Measurements from ENCODE around the gene GRB10. TPM values are rescaled to one million over a fixed set of nuclear protein-coding genes. Genes with fewer than 3 reads are reported as not detected.

Gene GRB10
- total and polyA plus RNA-seq, 2 donors (not counting 3 experiments of a cell fraction or from before 2014, with no cell fraction given), result 43.7 to 240 TPM

DNA sequence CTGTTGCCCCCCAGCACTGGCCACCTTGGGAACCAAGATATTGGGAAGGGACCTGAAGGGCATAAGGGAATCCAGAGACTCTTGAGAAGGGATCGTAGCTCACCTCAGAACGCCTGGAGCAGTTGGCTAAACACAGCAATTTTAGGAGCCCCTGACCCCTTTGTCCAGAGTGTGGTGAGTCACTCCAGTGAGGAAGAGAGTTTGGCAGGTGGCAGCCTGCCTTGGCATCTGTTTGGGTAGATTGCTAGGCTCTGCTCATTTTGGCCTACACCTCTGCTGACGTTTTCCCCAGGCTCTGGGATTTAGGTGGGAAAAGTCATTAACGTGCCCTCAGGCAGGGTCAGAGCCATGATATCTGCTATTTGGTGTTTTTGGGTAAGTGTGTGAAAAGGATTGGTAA lies 100.6 kb downstream of the GRB10 start:
- Histone ChIP-seq H3K9me3 (replicated peaks; ENCODE audit: control insufficient read depth, insufficient read depth, low read length) (no peaks in the 10 kb centered on the region), H3K9me1 (replicated peaks; ENCODE audit: control insufficient read depth, extremely low read depth, insufficient read depth, low read length) (no peaks in the 10 kb centered on the region), H3K79me2 (ENCODE audit: control insufficient read depth, insufficient read depth, low read length) (peaks cover 88% of the 10 kb centered on the region), H3K4me3 (replicated peaks in 1 of 3; ENCODE audit: insufficient read depth in 1 of 3, low read depth in 1 of 3, low read length in 3 of 3) (no peak overlapping the region), H4K20me1 (replicated peaks; ENCODE audit: control insufficient read depth, extremely low read depth, insufficient read depth, low read length) (peaks cover 2% of the 10 kb centered on the region), H2AFZ (ENCODE audit: low read depth, low read length) (no peak overlapping the region), H3K27me3 (ENCODE audit: control insufficient read depth in 2 of 2, insufficient read depth in 2 of 2, low read length in 2 of 2) (no peaks in the 10 kb centered on the region), H3K4me2 (ENCODE audit: insufficient read depth, low read length) (no peak overlapping the region), H3K4me1 (ENCODE audit: control insufficient read depth, extremely low read depth, insufficient read depth, low read length) (peaks cover 30% of the 10 kb centered on the region), H3K36me3 (ENCODE audit: control insufficient read depth in 2 of 2, extremely low read depth in 1 of 2, insufficient read depth in 2 of 2, low read length in 2 of 2) (peaks cover 2 to 3% of the 10 kb centered on the region in 2 experiments), H3K27ac (ENCODE audit: insufficient read depth, low read depth, low read length) (peak overlapping the region; percentile 10), H3K9ac (replicated peaks; ENCODE audit: extremely low read depth, insufficient read depth, low read length) (no peak overlapping the region)
- TF ChIP-seq FOS (IDR thresholded peaks at IDR 0.05; ENCODE audit: borderline replicate concordance, insufficient read depth, low read length), result no peak
- peak; percentile 46 for TF ChIP-seq JUN (IDR thresholded peaks at IDR 0.05; ENCODE audit: borderline replicate concordance, insufficient read depth, insufficient read length, low read depth)
- TF ChIP-seq, protein P1, sequence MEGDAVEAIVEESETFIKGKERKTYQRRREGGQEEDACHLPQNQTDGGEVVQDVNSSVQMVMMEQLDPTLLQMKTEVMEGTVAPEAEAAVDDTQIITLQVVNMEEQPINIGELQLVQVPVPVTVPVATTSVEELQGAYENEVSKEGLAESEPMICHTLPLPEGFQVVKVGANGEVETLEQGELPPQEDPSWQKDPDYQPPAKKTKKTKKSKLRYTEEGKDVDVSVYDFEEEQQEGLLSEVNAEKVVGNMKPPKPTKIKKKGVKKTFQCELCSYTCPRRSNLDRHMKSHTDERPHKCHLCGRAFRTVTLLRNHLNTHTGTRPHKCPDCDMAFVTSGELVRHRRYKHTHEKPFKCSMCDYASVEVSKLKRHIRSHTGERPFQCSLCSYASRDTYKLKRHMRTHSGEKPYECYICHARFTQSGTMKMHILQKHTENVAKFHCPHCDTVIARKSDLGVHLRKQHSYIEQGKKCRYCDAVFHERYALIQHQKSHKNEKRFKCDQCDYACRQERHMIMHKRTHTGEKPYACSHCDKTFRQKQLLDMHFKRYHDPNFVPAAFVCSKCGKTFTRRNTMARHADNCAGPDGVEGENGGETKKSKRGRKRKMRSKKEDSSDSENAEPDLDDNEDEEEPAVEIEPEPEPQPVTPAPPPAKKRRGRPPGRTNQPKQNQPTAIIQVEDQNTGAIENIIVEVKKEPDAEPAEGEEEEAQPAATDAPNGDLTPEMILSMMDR (IDR thresholded peaks at IDR 0.05; ENCODE audit: extremely low read depth in 1 of 2, insufficient read depth in 1 of 2, low read depth in 1 of 2, low read length in 2 of 2), result no peak
- TF ChIP-seq POLR2A (IDR thresholded peaks at IDR 0.05; ENCODE audit: low read depth, low read length), result no peak
- ChIA-PET CTCF (interaction anchor here (0.9 to 1.6 kb wide), 3 partner anchors 458 to 477 kb away, joined by 4 to 7 read pairs (median 4); no protein-coding TSS in a partner anchor), POLR2A (no interaction called here)
- BruUV-seq (replicated peaks), result no TSS peak
- FAIRE-seq (no peak), DNase-seq (ENCODE audit: low read depth, low spot score) (peak; percentile 64)
- dilution Hi-C loops (cut with MboI; ENCODE audit: extremely low pct_ligation_motif_present, low sequenced_read_pairs) (no loop called here), intact Hi-C loops (cut with micrococcal nuclease) (loop anchor here (5.0 to 10.0 kb wide), 2 partner anchors 385 to 477 kb away; no protein-coding TSS in a partner anchor)

DNA sequence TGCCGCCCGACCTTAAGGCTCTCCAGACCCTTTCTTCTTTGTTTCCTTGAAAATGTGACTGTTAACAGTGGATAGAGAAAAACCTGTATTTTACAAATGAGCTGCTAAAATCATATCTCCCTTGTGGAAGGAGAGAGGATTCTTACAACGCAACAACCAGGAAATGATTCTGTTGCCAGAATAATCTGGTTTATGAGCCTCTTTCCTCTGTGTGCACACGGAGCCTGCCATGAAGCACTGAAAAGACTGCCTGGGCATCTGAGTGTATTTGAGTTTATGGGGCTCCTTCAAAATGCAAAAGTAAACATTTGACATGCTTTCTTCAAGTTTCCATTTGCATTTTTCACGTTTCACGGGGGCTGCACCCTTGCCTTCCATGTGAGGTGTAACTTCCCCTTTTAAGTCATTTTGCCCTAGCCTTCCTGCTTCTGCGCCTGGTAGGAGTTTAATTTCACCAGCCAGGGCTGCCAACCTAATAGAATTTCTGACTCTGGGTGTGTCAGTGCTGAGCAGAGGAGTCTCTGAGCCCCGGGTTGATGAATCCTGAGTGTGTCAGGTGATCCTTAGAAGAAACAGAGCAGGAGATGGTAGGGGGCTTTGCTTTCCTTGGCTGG lies 101.2 kb downstream of the GRB10 start:
- Histone ChIP-seq H3K27me3 (ENCODE audit: control insufficient read depth in 2 of 2, insufficient read depth in 2 of 2, low read length in 2 of 2) (no peaks in the 10 kb centered on the region), H3K27ac (ENCODE audit: insufficient read depth, low read depth, low read length) (peak overlapping the region; percentile 10), H3K4me2 (ENCODE audit: insufficient read depth, low read length) (no peak overlapping the region), H3K4me1 (ENCODE audit: control insufficient read depth, extremely low read depth, insufficient read depth, low read length) (peaks cover 30% of the 10 kb centered on the region), H3K9ac (replicated peaks; ENCODE audit: extremely low read depth, insufficient read depth, low read length) (no peak overlapping the region), H2AFZ (ENCODE audit: low read depth, low read length) (no peak overlapping the region), H3K79me2 (ENCODE audit: control insufficient read depth, insufficient read depth, low read length) (peaks cover 91% of the 10 kb centered on the region), H3K4me3 (replicated peaks in 1 of 3; ENCODE audit: insufficient read depth in 1 of 3, low read depth in 1 of 3, low read length in 3 of 3) (no peak overlapping the region), H3K36me3 (ENCODE audit: control insufficient read depth in 2 of 2, extremely low read depth in 1 of 2, insufficient read depth in 2 of 2, low read length in 2 of 2) (peaks cover 3 to 4% of the 10 kb centered on the region in 2 experiments), H4K20me1 (replicated peaks; ENCODE audit: control insufficient read depth, extremely low read depth, insufficient read depth, low read length) (peaks cover 2% of the 10 kb centered on the region), H3K9me1 (replicated peaks; ENCODE audit: control insufficient read depth, extremely low read depth, insufficient read depth, low read length) (no peaks in the 10 kb centered on the region), H3K9me3 (replicated peaks; ENCODE audit: control insufficient read depth, insufficient read depth, low read length) (no peaks in the 10 kb centered on the region)
- DNase-seq (ENCODE audit: low read depth, low spot score), result peak; percentile 37
- POLR2A ChIA-PET, result no interaction called here
- dilution Hi-C loops (cut with MboI; ENCODE audit: extremely low pct_ligation_motif_present, low sequenced_read_pairs), result no loop called here
- intact Hi-C loops (cut with micrococcal nuclease), result loop anchor here (5.0 to 10.0 kb wide), 2 partner anchors 386 to 477 kb away; no protein-coding TSS in a partner anchor
- no TSS peak for BruUV-seq (replicated peaks)
- FAIRE-seq, result no peak
- CTCF ChIA-PET, result interaction anchor here (0.9 to 2.9 kb wide), 5 partner anchors 213 to 480 kb away, joined by 4 to 13 read pairs (median 4); no protein-coding TSS in a partner anchor
- no peak for TF ChIP-seq JUN (IDR thresholded peaks at IDR 0.05; ENCODE audit: borderline replicate concordance, insufficient read depth, insufficient read length, low read depth)
- TF ChIP-seq, protein P1 (IDR thresholded peaks at IDR 0.05; ENCODE audit: extremely low read depth in 1 of 2, insufficient read depth in 1 of 2, low read depth in 1 of 2, low read length in 2 of 2), result no peak
- no peak for TF ChIP-seq GATA2 (IDR thresholded peaks at IDR 0.05; ENCODE audit: insufficient read depth, insufficient read length, low read depth, low read length)
- no peak for TF ChIP-seq FOS (IDR thresholded peaks at IDR 0.05; ENCODE audit: borderline replicate concordance, insufficient read depth, low read length)
- no peak for TF ChIP-seq EZH2 (IDR thresholded peaks at IDR 0.05; ENCODE audit: borderline replicate concordance, low read depth, low read length, severe bottlenecking)
- no peak for TF ChIP-seq POLR2A (IDR thresholded peaks at IDR 0.05; ENCODE audit: low read depth, low read length)
- TF ChIP-seq MYC (IDR thresholded peaks at IDR 0.05; ENCODE audit: low read depth, low read length), result no peak
- TF ChIP-seq POLR2AphosphoS5 (IDR thresholded peaks at IDR 0.05; ENCODE audit: insufficient read depth, low read depth, low read length), result no peak
- TF ChIP-seq, protein P2, sequence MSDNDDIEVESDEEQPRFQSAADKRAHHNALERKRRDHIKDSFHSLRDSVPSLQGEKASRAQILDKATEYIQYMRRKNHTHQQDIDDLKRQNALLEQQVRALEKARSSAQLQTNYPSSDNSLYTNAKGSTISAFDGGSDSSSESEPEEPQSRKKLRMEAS (IDR thresholded peaks at IDR 0.05; ENCODE audit: insufficient read depth, insufficient read length), result no peak

Measured in endothelial cell of umbilical vein (primary cell).